ENCODE data around the gene SCN5A. TPM values are rescaled to one million over a fixed set of nuclear protein-coding genes. Genes with fewer than 3 reads are reported as not detected.

SCN5A gene
- total RNA-seq, 1 experiment from 2014 or later = 0.10 TPM

GRCh38 chr3:38516669-38517068 lies 132.8 kb downstream of the SCN5A start:
- no peak for DNase-seq (ENCODE audit: extremely low read depth, low read depth)

GRCh38 chr3:38515367-38515766 lies 134.1 kb downstream of the SCN5A start:
- no peak for DNase-seq (ENCODE audit: extremely low read depth, low read depth)

- DNase-seq (ENCODE audit: extremely low read depth, low read depth) = no peak
These were observed 137.9 kb downstream of the SCN5A start for GRCh38 chr3:38511546-38511945.

GRCh38 chr3:38510631-38511030 lies 138.9 kb downstream of the SCN5A start:
- no peak for DNase-seq (ENCODE audit: extremely low read depth, low read depth)

GRCh38 chr3:38509732-38510131 lies 139.8 kb downstream of the SCN5A start:
- no peak for DNase-seq (ENCODE audit: extremely low read depth, low read depth)

- no peak for DNase-seq (ENCODE audit: extremely low read depth, low read depth)
These were observed 142.4 kb downstream of the SCN5A start for GRCh38 chr3:38507120-38507519.

- DNase-seq (ENCODE audit: extremely low read depth, low read depth) = no peak
These were observed 148.6 kb downstream of the SCN5A start for GRCh38 chr3:38500688-38501417.

Small RNAs within 50 kb of the gene (small RNA-seq; reads per million reads assigned to genes)
- gene RF00019 = 0 reads per million in 2 experiments

Other genes with a start within 250 kb of the SCN5A start
- gene ACVR2B, start 195.8 kb downstream of the SCN5A start, total RNA-seq (2014; rRNA removed; shearing (Covaris generic)) = 5.1 and 6.3 TPM in 2 replicates
- 6.2 and 7.6 TPM in 2 replicates for gene EXOG, start 153.3 kb downstream of the SCN5A start, total RNA-seq (2014; rRNA removed; shearing (Covaris generic))
- gene SCN10A, start 166.5 kb upstream of the SCN5A start, total RNA-seq (2014; rRNA removed; shearing (Covaris generic)) = not detected in 2 replicates